HL-60 (cell line): ENCODE measurements around the gene GTF2I.

Experiments
- DNase-seq, 2 experiments: peaks; one replicate each; pipeline ENCODE4 v3.0.0-alpha.2; 2010 to 2020; ENCODE audit warnings: low read depth in 1 of 2, low spot score in 1 of 2
- H3K27ac ChIP-seq: fragments of 250-450 bp; sonication (Bioruptor Pico); replicated peaks from 2 replicates; pipeline ENCODE4 v1.5.1; 2020; ENCODE audit warnings: mild to moderate bottlenecking, moderate library complexity
- H3K27me3 ChIP-seq: fragments of 250-450 bp; sonication (Bioruptor Pico); 2 replicates; pipeline ENCODE4 v1.5.1; 2021; ENCODE audit warnings: mild to moderate bottlenecking, moderate library complexity; ENCODE audit not compliant: insufficient read depth, poor library complexity, severe bottlenecking
- H3K4me3 ChIP-seq: replicated peaks from 2 replicates; pipeline ENCODE4 v1.5.1; 2011; ENCODE audit warnings: mild to moderate bottlenecking, control low read depth, low read length; ENCODE audit not compliant: insufficient read depth
- CTCF ChIP-seq: IDR thresholded peaks from one replicate; pipeline ENCODE4 v1.5.1; 2011; ENCODE audit warnings: low read length, control low read depth, inconsistent platforms; ENCODE audit not compliant: insufficient read depth
- GABPA ChIP-seq: IDR thresholded peaks from 2 replicates; pipeline ENCODE4 v1.6.1; 2012; ENCODE audit warnings: low read depth
- POLR2AphosphoS5 ChIP-seq: IDR thresholded peaks from 2 replicates; pipeline ENCODE4 v1.6.1; 2012; ENCODE audit warnings: low read depth
- REST ChIP-seq: IDR thresholded peaks from 2 replicates; pipeline ENCODE4 v1.6.1; 2012; ENCODE audit warnings: low read depth; ENCODE audit not compliant: insufficient replicate concordance
- SPI1 ChIP-seq: IDR thresholded peaks from 2 replicates; pipeline ENCODE4 v1.6.1; 2012; ENCODE audit warnings: low read depth, mild to moderate bottlenecking, borderline replicate concordance

The GTF2I gene

GRCh38 chr7:74653686-74654181 is 3.8 kb upstream of the GTF2I start:
- DNase-seq, result no peak
- Histone ChIP-seq H3K27ac (no peak overlapping the region), H3K4me3 (no peak overlapping the region), H3K27me3 (no peaks in the 10 kb centered on the region)
- no peak for TF ChIP-seq CTCF
- TF ChIP-seq REST, result no peak
- no peak for TF ChIP-seq SPI1

- Histone ChIP-seq H3K4me3 (no peak overlapping the region), H3K27me3 (no peaks in the 10 kb centered on the region), H3K27ac (no peak overlapping the region)
- DNase-seq, result no peak
- no peak for TF ChIP-seq GABPA
- TF ChIP-seq CTCF, result no peak
- TF ChIP-seq POLR2AphosphoS5, result no peak
- no peak for TF ChIP-seq SPI1
- TF ChIP-seq REST, result no peak
Observed at GRCh38 chr7:74654811-74655210, 2.7 kb upstream of the GTF2I start.

- Histone ChIP-seq H3K27me3 (no peaks in the 10 kb centered on the region), H3K27ac (no peak overlapping the region), H3K4me3 (no peak overlapping the region)
- TF ChIP-seq REST (no peak), CTCF (no peak), POLR2AphosphoS5 (no peak), GABPA (no peak), SPI1 (no peak)
- DNase-seq, result no peak
Observed at GRCh38 chr7:74655324-74655723, 2.2 kb upstream of the GTF2I start.
